Ramos (cell line): ENCODE measurements around the gene MRPL27.
"Not testable (repeated sequence)": the region's sequence is repeated elsewhere in the genome, so short reads cannot be mapped to it uniquely, and the experiment has no call there.

Experiments used
- in situ Hi-C: fragments of 300-500 bp; cut with MboI; formaldehyde crosslinking; loops from one replicate; pipeline ENCODE4 v1.14.3; 2022; ENCODE audit warnings: low sequenced_read_pairs; ENCODE audit not compliant: unreplicated experiment

The MRPL27 gene

GRCh38 chr17:50372758-50373556 is at the start of gene MRPL27, which contains the start of gene EME1:
TSS of gene MRPL27 (minus strand) at chr17:50373184. CDS start at chr17:50373170, 14 bp downstream.
TSS of gene EME1 (plus strand) at chr17:50373229. CDS start at chr17:50375209, 1,980 bp downstream.
- in situ Hi-C loops: no loop called here

GRCh38 chr17:50422738-50423137 is 49.8 kb upstream of the MRPL27 start:
- in situ Hi-C loops: no loop called here

GRCh38 chr17:50421308-50422051 is 48.5 kb upstream of the MRPL27 start:
- in situ Hi-C loops: no loop called here

- in situ Hi-C loops: no loop called here
These were observed 47.6 kb upstream of the MRPL27 start for GRCh38 chr17:50420419-50421112.

- in situ Hi-C loops: not testable (repeated sequence)
These were observed 46.6 kb upstream of the MRPL27 start for GRCh38 chr17:50419577-50419976.

- in situ Hi-C loops: no loop called here
These were observed 41.8 kb upstream of the MRPL27 start for GRCh38 chr17:50414808-50415207.

GRCh38 chr17:50412188-50412732 is 39.3 kb upstream of the MRPL27 start:
- in situ Hi-C loops: no loop called here

GRCh38 chr17:50407921-50408320 is 34.9 kb upstream of the MRPL27 start:
- in situ Hi-C loops: no loop called here

GRCh38 chr17:50406578-50406977 is 33.6 kb upstream of the MRPL27 start:
- in situ Hi-C loops: no loop called here

GRCh38 chr17:50405351-50405750 is 32.4 kb upstream of the MRPL27 start:
- in situ Hi-C loops: not testable (repeated sequence)

GRCh38 chr17:50399591-50399990 is 26.6 kb upstream of the MRPL27 start:
- in situ Hi-C loops: not testable (repeated sequence)

- in situ Hi-C loops: not testable (repeated sequence)
These were observed 25.7 kb upstream of the MRPL27 start for GRCh38 chr17:50398672-50399071.

- in situ Hi-C loops: no loop called here
These were observed 24.9 kb upstream of the MRPL27 start for GRCh38 chr17:50397919-50398285.

- in situ Hi-C loops: no loop called here
These were observed 24.3 kb upstream of the MRPL27 start, which contains the start of gene LRRC59 for GRCh38 chr17:50397111-50397918. TSS of gene LRRC59 (minus strand) at chr17:50397523. CDS start at chr17:50397317, 206 bp downstream.

- in situ Hi-C loops: no loop called here
These were observed 23.5 kb upstream of the MRPL27 start for GRCh38 chr17:50396261-50397110.

- in situ Hi-C loops: no loop called here
These were observed 21.7 kb upstream of the MRPL27 start for GRCh38 chr17:50394711-50395110.

- in situ Hi-C loops: no loop called here
These were observed 20.7 kb upstream of the MRPL27 start for GRCh38 chr17:50393700-50394099.

- in situ Hi-C loops: no loop called here
These were observed 19.6 kb upstream of the MRPL27 start for GRCh38 chr17:50392621-50393020.

GRCh38 chr17:50389534-50389933 is 16.6 kb upstream of the MRPL27 start:
- in situ Hi-C loops: no loop called here
